HCT116 (cell line): ENCODE results near the gene TLE7. TPM values are rescaled to one million over a fixed set of nuclear protein-coding genes. Genes with fewer than 3 reads are reported as not detected.

Source experiments
- ATAC-seq: fragments of 200-7000 bp; cut with Tn5 transposase; 2 replicates; pipeline ENCODE4 v1.9.1; 2020; ENCODE audit warnings: mild to moderate bottlenecking, moderate library complexity
- BruUV-seq: library from RNA; stranded (reverse); fragments of 400-500 nt; replicated peaks from 2 replicates; lab custom pipeline; 2021; lab: Mats Ljungman, UMichigan
- CTCF ChIA-PET: fragments of 300-600 bp; sonication (Branson Sonifier 250); formaldehyde crosslinking; loops from one replicate; lab custom pipeline; 2021; ENCODE audit warnings: antibody characterized with exemption; lab: Charles Lee
- POLR2A ChIA-PET: fragments of 300-600, 350-600 bp; sonication (Branson Sonifier 250); formaldehyde crosslinking; loops from one replicate; lab custom pipeline; 2021; ENCODE audit warnings: antibody characterized with exemption; lab: Charles Lee
- RAD21 ChIA-PET, 2 experiments: fragments of 300-600 bp; sonication (Branson Sonifier 250); formaldehyde crosslinking; loops; one replicate each; lab custom pipeline; 2023; ENCODE audit warnings: low total read pairs in 2 of 2; ENCODE audit not compliant: uncharacterized antibody in 2 of 2, unreplicated experiment in 2 of 2, low non-redundant PET in 1 of 2; lab: Charles Lee
- DNase-seq: peaks from one replicate; pipeline ENCODE4 v3.0.0-alpha.2; 2010; ENCODE audit warnings: low read depth, low spot score
- H2AFZ ChIP-seq: fragments of 200-600 bp; shearing (Covaris generic), sonication (generic); 2 replicates; pipeline ENCODE4 v1.6.1; 2017; ENCODE audit warnings: low read depth, mixed run types, mixed read lengths, antibody characterized with exemption, low read length; ENCODE audit not compliant: poor library complexity, severe bottlenecking
- H3K27ac ChIP-seq: 2 replicates; pipeline ENCODE4 v1.5.1; 2012; ENCODE audit warnings: low read depth, low read length
- H3K27me3 ChIP-seq: fragments of 200-600 bp; sonication (generic); 2 replicates; pipeline ENCODE4 v1.6.1; 2016; ENCODE audit warnings: mixed run types, low read length, mixed read lengths; ENCODE audit not compliant: insufficient read depth
- H3K36me3 ChIP-seq, 2 experiments: fragments of 200-500 bp in 1 of 2; fragments of 200-600 bp in 1 of 2; sonication (Bioruptor generic) in 1 of 2; sonication (generic) in 1 of 2; 2 replicates each; pipeline versions ENCODE4 v1.5.1 to v1.6.1; 2014 to 2016; ENCODE audit warnings: low read length in 2 of 2, inconsistent platforms in 1 of 2, mixed read lengths in 1 of 2, mixed run types in 1 of 2; ENCODE audit not compliant: insufficient read depth in 2 of 2, control insufficient read depth in 1 of 2
- H3K4me1 ChIP-seq, 2 experiments: fragments of 200-600 bp in 1 of 2; sonication (generic) in 1 of 2; 2 replicates each; pipeline versions ENCODE4 v1.5.1 to v1.6.1; 2012 to 2017; ENCODE audit warnings: low read length in 2 of 2, inconsistent platforms in 1 of 2, mild to moderate bottlenecking in 1 of 2, mixed read lengths in 1 of 2, mixed run types in 1 of 2, moderate library complexity in 1 of 2; ENCODE audit not compliant: insufficient read depth in 2 of 2, control insufficient read depth in 1 of 2
- H3K4me2 ChIP-seq: fragments of 200-600 bp; sonication (generic); 2 replicates; pipeline ENCODE4 v1.6.1; 2017; ENCODE audit warnings: mixed run types, low read length, mixed read lengths
- H3K4me3 ChIP-seq, 2 experiments: fragments of 200-600 bp in 1 of 2; sonication (generic) in 1 of 2; replicated peaks in 1 of 2; 2 replicates each; pipeline ENCODE4 v1.5.1; 2011 to 2016; ENCODE audit warnings: low read length in 2 of 2, control low read depth in 1 of 2, low read depth in 1 of 2, mild to moderate bottlenecking in 1 of 2, mixed read lengths in 1 of 2, mixed run types in 1 of 2
- H3K79me2 ChIP-seq: fragments of 200-600 bp; sonication (generic); 2 replicates; pipeline ENCODE4 v1.6.1; 2017; ENCODE audit warnings: mild to moderate bottlenecking, mixed run types, low read length, moderate library complexity, mixed read lengths; ENCODE audit not compliant: insufficient read depth
- H3K9ac ChIP-seq: fragments of 200-600 bp; sonication (generic); 2 replicates; pipeline ENCODE4 v1.6.1; 2016; ENCODE audit warnings: low read length, mixed read lengths
- H3K9me2 ChIP-seq: fragments of 200-600 bp; sonication (generic), shearing (Covaris generic); 2 replicates; pipeline ENCODE4 v1.6.1; 2017; ENCODE audit warnings: mixed run types, mild to moderate bottlenecking, moderate library complexity; ENCODE audit not compliant: insufficient read depth
- H3K9me3 ChIP-seq, 2 experiments: fragments of 200-500 bp in 1 of 2; fragments of 200-600 bp in 1 of 2; sonication (Bioruptor generic) in 1 of 2; sonication (generic) in 1 of 2; 2 replicates each; pipeline ENCODE4 v1.6.1; 2014 to 2017; ENCODE audit warnings: low read length in 2 of 2, mixed read lengths in 2 of 2, inconsistent platforms in 1 of 2, low read depth in 1 of 2, mild to moderate bottlenecking in 1 of 2, mixed run types in 1 of 2, moderate library complexity in 1 of 2; ENCODE audit not compliant: control insufficient read depth in 1 of 2, insufficient read depth in 1 of 2
- H4K20me1 ChIP-seq: fragments of 200-600 bp; sonication (generic), shearing (Covaris generic); 2 replicates; pipeline ENCODE4 v1.6.1; 2017; ENCODE audit warnings: mixed run types, mild to moderate bottlenecking, moderate library complexity; ENCODE audit not compliant: insufficient read depth
- CBX3 ChIP-seq: IDR thresholded peaks from 2 replicates; pipeline ENCODE4 v1.6.1; 2012; ENCODE audit warnings: low read depth
- CEBPB ChIP-seq: IDR thresholded peaks from 2 replicates; pipeline ENCODE4 v1.6.1; 2012; ENCODE audit warnings: low read depth
- EGR1 ChIP-seq: IDR thresholded peaks from 2 replicates; pipeline ENCODE4 v1.6.1; 2012; ENCODE audit warnings: low read depth
- ELF1 ChIP-seq: IDR thresholded peaks from 2 replicates; pipeline ENCODE4 v1.6.1; 2012; ENCODE audit warnings: low read depth, borderline replicate concordance
- EZH2 ChIP-seq: fragments of 200-600 bp; sonication (generic); IDR thresholded peaks from 2 replicates; pipeline ENCODE4 v1.6.1; 2017; ENCODE audit warnings: antibody characterized with exemption, mixed run types
- EZH2phosphoT487 ChIP-seq: fragments of 200-600 bp; IDR thresholded peaks from 2 replicates; pipeline ENCODE4 v1.6.1; 2018; ENCODE audit warnings: antibody characterized with exemption, borderline replicate concordance
- FOSL1 ChIP-seq: IDR thresholded peaks from 2 replicates; pipeline ENCODE4 v1.6.1; 2012; ENCODE audit warnings: low read depth
- JUND ChIP-seq: IDR thresholded peaks from 2 replicates; pipeline ENCODE4 v1.6.1; 2012
- SIN3A ChIP-seq: IDR thresholded peaks from 2 replicates; pipeline ENCODE4 v1.6.1; 2012; ENCODE audit warnings: low read depth
- SP1 ChIP-seq: IDR thresholded peaks from 2 replicates; pipeline ENCODE4 v1.6.1; 2012; ENCODE audit warnings: low read depth
- SRF ChIP-seq: IDR thresholded peaks from 2 replicates; pipeline ENCODE4 v1.6.1; 2012; ENCODE audit warnings: low read depth
- TCF7L2 ChIP-seq: IDR thresholded peaks from 2 replicates; pipeline ENCODE4 v1.7.0; 2011; ENCODE audit warnings: borderline replicate concordance, inconsistent platforms; ENCODE audit not compliant: insufficient read depth, insufficient read length; ENCODE audit errors: extremely low read depth
- YY1 ChIP-seq: IDR thresholded peaks from 2 replicates; pipeline ENCODE4 v1.6.1; 2011; ENCODE audit warnings: low read length, low read depth, moderate library complexity, mild to moderate bottlenecking; ENCODE audit not compliant: insufficient replicate concordance; ENCODE audit errors: extremely low read depth
- ZFX ChIP-seq: fragments of 450-650 bp; IDR thresholded peaks from 2 replicates; pipeline ENCODE4 v1.6.1; 2017
- ZNF274 ChIP-seq: fragments of 200-500 bp; sonication (Bioruptor generic); IDR thresholded peaks from 2 replicates; pipeline ENCODE4 v1.6.1; 2014; ENCODE audit warnings: mild to moderate bottlenecking, low read depth, low read length, inconsistent platforms
- intact Hi-C: fragments of 100-400 bp; cut with micrococcal nuclease; formaldehyde crosslinking; loops from 2 replicates; pipeline ENCODE4 v1.10.0; 2022
- total RNA-seq: library from RNA; stranded (reverse); gene quantifications from one replicate; pipeline ENCODE4 v1.2.1, GENCODE V29; 2021; ENCODE audit not compliant: unreplicated experiment
- TF ChIP-seq, protein P1 (sequence below): IDR thresholded peaks from 2 replicates; pipeline ENCODE4 v1.6.1; 2012
- TF ChIP-seq, protein P2 (sequence below): IDR thresholded peaks from 2 replicates; pipeline ENCODE4 v1.6.1; 2012
- TF ChIP-seq, protein P3 (sequence below), 3 experiments: fragments of 200-600 bp in 1 of 3; sonication (generic) in 1 of 3; IDR thresholded peaks in 2 of 3; conservative IDR thresholded peaks in 1 of 3; 2 replicates each; pipeline ENCODE4 v1.5.1; 2012 to 2017; ENCODE audit warnings: low read depth in 2 of 3, low read length in 2 of 3, antibody characterized with exemption in 1 of 3, borderline replicate concordance in 1 of 3, control low read depth in 1 of 3, mild to moderate bottlenecking in 1 of 3, mixed read lengths in 1 of 3, mixed run types in 1 of 3, moderate library complexity in 1 of 3; ENCODE audit not compliant: insufficient read depth in 1 of 3
- TF ChIP-seq, protein P4 (sequence below): IDR thresholded peaks from 2 replicates; pipeline ENCODE4 v1.6.1; 2012; ENCODE audit warnings: low read depth
- TF ChIP-seq, protein P5 (sequence below): IDR thresholded peaks from 2 replicates; pipeline ENCODE4 v1.6.1; 2011; ENCODE audit warnings: mild to moderate bottlenecking, low read length, moderate library complexity; ENCODE audit not compliant: insufficient replicate concordance; ENCODE audit errors: extremely low read depth

The TLE7 gene
- total RNA-seq, 1 experiment from 2014 or later, result not detected

DNA sequence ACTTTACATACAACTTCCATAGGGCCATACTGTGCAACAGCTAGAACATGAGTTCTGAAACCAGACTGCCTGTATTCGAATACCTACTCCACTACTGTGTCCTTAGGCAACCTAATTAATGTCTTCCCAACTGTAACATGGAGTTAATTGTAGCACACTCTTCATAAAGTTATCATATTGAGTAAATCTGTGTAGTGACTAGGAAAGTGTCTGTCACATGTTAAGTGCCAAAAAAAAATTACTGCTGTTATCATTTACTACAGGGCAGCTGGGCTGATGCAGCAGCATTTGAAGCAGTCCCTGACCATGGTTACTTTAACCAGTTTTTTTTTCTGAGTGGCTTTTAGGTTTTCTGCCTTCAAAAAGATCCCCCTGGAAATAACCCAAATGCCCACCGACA is 31.1 kb upstream of the TLE7 start:
- no peak for ATAC-seq
- no peaks in the 10 kb centered on the region for H3K9me3 ChIP-seq
- H3K36me3 ChIP-seq, result peaks cover 8 to 11% of the 10 kb centered on the region in 2 experiments; a peak in 2 of 4 replicates
- H3K4me2 ChIP-seq, result peak overlapping the region; percentile 64
- ChIA-PET POLR2A (no interaction called here), CTCF (no interaction called here), RAD21 (no interaction called here)
- no TSS peak for BruUV-seq
- no peaks in the 10 kb centered on the region for H3K27me3 ChIP-seq
- no peak for DNase-seq
- H3K9ac ChIP-seq, result no peak overlapping the region
- no peak overlapping the region for H3K27ac ChIP-seq
- no peaks in the 10 kb centered on the region; the same call in 1 of the 2 replicates for H3K9me2 ChIP-seq
- intact Hi-C loops, result no loop called here
- no peak overlapping the region for H2AFZ ChIP-seq
- no peaks in the 10 kb centered on the region for H4K20me1 ChIP-seq
- TF ChIP-seq TCF7L2 (no peak), FOSL1 (no peak), ZNF274 (no peak), CBX3 (no peak), EGR1 (no peak), SRF (no peak), ZFX (no peak), EZH2 (no peak), SP1 (no peak), SIN3A (no peak), ELF1 (no peak), EZH2phosphoT487 (no peak), JUND (no peak), YY1 (no peak), CEBPB (no peak)
- TF ChIP-seq, protein P1, sequence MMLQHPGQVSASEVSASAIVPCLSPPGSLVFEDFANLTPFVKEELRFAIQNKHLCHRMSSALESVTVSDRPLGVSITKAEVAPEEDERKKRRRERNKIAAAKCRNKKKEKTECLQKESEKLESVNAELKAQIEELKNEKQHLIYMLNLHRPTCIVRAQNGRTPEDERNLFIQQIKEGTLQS, result no peak
- TF ChIP-seq, protein P2, sequence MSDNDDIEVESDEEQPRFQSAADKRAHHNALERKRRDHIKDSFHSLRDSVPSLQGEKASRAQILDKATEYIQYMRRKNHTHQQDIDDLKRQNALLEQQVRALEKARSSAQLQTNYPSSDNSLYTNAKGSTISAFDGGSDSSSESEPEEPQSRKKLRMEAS, result no peak
- TF ChIP-seq, protein P3, sequence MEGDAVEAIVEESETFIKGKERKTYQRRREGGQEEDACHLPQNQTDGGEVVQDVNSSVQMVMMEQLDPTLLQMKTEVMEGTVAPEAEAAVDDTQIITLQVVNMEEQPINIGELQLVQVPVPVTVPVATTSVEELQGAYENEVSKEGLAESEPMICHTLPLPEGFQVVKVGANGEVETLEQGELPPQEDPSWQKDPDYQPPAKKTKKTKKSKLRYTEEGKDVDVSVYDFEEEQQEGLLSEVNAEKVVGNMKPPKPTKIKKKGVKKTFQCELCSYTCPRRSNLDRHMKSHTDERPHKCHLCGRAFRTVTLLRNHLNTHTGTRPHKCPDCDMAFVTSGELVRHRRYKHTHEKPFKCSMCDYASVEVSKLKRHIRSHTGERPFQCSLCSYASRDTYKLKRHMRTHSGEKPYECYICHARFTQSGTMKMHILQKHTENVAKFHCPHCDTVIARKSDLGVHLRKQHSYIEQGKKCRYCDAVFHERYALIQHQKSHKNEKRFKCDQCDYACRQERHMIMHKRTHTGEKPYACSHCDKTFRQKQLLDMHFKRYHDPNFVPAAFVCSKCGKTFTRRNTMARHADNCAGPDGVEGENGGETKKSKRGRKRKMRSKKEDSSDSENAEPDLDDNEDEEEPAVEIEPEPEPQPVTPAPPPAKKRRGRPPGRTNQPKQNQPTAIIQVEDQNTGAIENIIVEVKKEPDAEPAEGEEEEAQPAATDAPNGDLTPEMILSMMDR (IDR thresholded peaks at IDR 0.05 in 2 of 3, conservative IDR thresholded peaks at IDR 0.05 in 1 of 3; ENCODE audit: borderline replicate concordance in 1 of 3, insufficient read depth in 1 of 3, low read depth in 2 of 3, low read length in 2 of 3), result no peak
- TF ChIP-seq, protein P4, sequence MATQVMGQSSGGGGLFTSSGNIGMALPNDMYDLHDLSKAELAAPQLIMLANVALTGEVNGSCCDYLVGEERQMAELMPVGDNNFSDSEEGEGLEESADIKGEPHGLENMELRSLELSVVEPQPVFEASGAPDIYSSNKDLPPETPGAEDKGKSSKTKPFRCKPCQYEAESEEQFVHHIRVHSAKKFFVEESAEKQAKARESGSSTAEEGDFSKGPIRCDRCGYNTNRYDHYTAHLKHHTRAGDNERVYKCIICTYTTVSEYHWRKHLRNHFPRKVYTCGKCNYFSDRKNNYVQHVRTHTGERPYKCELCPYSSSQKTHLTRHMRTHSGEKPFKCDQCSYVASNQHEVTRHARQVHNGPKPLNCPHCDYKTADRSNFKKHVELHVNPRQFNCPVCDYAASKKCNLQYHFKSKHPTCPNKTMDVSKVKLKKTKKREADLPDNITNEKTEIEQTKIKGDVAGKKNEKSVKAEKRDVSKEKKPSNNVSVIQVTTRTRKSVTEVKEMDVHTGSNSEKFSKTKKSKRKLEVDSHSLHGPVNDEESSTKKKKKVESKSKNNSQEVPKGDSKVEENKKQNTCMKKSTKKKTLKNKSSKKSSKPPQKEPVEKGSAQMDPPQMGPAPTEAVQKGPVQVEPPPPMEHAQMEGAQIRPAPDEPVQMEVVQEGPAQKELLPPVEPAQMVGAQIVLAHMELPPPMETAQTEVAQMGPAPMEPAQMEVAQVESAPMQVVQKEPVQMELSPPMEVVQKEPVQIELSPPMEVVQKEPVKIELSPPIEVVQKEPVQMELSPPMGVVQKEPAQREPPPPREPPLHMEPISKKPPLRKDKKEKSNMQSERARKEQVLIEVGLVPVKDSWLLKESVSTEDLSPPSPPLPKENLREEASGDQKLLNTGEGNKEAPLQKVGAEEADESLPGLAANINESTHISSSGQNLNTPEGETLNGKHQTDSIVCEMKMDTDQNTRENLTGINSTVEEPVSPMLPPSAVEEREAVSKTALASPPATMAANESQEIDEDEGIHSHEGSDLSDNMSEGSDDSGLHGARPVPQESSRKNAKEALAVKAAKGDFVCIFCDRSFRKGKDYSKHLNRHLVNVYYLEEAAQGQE, result no peak
- TF ChIP-seq, protein P5, sequence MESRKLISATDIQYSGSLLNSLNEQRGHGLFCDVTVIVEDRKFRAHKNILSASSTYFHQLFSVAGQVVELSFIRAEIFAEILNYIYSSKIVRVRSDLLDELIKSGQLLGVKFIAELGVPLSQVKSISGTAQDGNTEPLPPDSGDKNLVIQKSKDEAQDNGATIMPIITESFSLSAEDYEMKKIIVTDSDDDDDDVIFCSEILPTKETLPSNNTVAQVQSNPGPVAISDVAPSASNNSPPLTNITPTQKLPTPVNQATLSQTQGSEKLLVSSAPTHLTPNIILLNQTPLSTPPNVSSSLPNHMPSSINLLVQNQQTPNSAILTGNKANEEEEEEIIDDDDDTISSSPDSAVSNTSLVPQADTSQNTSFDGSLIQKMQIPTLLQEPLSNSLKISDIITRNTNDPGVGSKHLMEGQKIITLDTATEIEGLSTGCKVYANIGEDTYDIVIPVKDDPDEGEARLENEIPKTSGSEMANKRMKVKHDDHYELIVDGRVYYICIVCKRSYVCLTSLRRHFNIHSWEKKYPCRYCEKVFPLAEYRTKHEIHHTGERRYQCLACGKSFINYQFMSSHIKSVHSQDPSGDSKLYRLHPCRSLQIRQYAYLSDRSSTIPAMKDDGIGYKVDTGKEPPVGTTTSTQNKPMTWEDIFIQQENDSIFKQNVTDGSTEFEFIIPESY, result no peak
- no peak overlapping the region for H3K4me3 ChIP-seq
- H3K4me1 ChIP-seq, result peaks cover 16 to 39% of the 10 kb centered on the region in 2 experiments; a peak in 3 of 4 replicates
- no peaks in the 10 kb centered on the region for H3K79me2 ChIP-seq
